AG09309 (cell line): ENCODE data around the gene COG5.

Source experiments
- DNase-seq: peaks from one replicate; pipeline ENCODE4 v3.0.0-alpha.2; 2010; ENCODE audit warnings: low read depth
- H3K4me3 ChIP-seq: 2 replicates; pipeline ENCODE4 v1.5.1; 2011; ENCODE audit warnings: mild to moderate bottlenecking, low read depth, low read length, moderate library complexity; ENCODE audit not compliant: control insufficient read depth
- TF ChIP-seq, protein P1 (sequence below): IDR thresholded peaks from 2 replicates; pipeline ENCODE4 v1.5.1; 2011; ENCODE audit warnings: mild to moderate bottlenecking, low read depth, low read length, inconsistent platforms; ENCODE audit not compliant: insufficient read depth, control insufficient read depth; ENCODE audit errors: missing control alignments

COG5 gene

DNA sequence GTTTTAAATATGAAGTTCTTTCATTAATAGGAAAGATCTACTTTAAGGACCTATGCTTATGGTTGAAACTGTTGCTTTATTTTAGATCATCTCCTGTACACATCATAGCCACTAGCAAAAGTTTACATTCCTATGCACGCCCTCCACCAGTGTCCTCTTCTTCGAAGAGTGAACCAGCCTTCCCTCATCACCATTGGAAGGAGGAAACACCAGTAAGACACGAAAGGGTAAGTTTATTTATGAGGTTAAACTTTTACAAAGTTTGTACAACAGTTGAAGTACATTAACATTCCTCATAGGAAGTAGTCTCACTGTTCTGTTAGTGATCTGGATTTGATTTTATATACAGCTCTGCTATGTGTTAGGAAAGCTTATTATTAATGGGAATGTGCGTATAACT lies 378.0 kb downstream of the COG5 start:
- DNase-seq: no peak
- H3K4me3 ChIP-seq: no peak overlapping the region
- TF ChIP-seq, protein P1, sequence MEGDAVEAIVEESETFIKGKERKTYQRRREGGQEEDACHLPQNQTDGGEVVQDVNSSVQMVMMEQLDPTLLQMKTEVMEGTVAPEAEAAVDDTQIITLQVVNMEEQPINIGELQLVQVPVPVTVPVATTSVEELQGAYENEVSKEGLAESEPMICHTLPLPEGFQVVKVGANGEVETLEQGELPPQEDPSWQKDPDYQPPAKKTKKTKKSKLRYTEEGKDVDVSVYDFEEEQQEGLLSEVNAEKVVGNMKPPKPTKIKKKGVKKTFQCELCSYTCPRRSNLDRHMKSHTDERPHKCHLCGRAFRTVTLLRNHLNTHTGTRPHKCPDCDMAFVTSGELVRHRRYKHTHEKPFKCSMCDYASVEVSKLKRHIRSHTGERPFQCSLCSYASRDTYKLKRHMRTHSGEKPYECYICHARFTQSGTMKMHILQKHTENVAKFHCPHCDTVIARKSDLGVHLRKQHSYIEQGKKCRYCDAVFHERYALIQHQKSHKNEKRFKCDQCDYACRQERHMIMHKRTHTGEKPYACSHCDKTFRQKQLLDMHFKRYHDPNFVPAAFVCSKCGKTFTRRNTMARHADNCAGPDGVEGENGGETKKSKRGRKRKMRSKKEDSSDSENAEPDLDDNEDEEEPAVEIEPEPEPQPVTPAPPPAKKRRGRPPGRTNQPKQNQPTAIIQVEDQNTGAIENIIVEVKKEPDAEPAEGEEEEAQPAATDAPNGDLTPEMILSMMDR: no peak

DNA sequence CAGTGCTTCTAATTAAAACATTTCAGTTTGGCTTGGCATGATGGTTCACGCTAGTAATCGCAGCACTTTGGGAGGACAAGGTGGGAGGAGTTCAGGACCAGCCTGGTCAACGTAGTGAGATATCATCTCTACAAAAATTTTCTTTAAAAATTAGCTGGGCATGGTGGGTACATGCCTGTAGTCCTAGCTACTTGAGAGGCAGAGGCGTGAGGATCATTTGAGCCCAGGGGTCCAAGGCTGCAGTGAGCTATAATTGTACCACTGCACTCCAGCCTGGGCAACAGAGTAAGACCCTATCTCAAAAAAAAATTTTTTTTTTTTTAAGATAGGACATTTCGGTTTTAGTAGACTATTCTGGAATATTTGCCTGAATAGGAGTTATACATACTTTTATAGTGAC lies 382.5 kb downstream of the COG5 start:
- no peak overlapping the region for H3K4me3 ChIP-seq
- DNase-seq: no peak
- TF ChIP-seq, protein P1: no peak

DNA sequence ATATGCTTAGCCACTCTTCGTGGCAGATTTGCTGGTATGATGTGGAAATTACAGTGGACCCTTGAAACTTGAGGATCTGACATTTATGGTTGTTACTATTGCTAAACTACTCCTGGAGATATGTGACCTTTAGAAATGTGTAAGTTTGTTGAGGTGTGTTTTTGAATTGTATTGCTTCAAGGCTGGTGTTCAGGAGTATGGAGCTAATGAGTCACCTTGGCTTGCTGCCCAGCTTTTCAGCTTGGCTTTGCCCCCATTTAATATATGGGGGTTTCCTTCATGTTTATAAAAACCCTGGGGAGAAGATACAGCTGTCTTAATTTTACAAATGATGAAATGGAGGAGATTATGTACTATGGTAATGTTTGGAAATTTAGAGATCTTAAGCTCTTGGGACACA lies 383.3 kb downstream of the COG5 start:
- TF ChIP-seq, protein P1: no peak
- no peak overlapping the region for H3K4me3 ChIP-seq
- peak; percentile 23 for DNase-seq

DNA sequence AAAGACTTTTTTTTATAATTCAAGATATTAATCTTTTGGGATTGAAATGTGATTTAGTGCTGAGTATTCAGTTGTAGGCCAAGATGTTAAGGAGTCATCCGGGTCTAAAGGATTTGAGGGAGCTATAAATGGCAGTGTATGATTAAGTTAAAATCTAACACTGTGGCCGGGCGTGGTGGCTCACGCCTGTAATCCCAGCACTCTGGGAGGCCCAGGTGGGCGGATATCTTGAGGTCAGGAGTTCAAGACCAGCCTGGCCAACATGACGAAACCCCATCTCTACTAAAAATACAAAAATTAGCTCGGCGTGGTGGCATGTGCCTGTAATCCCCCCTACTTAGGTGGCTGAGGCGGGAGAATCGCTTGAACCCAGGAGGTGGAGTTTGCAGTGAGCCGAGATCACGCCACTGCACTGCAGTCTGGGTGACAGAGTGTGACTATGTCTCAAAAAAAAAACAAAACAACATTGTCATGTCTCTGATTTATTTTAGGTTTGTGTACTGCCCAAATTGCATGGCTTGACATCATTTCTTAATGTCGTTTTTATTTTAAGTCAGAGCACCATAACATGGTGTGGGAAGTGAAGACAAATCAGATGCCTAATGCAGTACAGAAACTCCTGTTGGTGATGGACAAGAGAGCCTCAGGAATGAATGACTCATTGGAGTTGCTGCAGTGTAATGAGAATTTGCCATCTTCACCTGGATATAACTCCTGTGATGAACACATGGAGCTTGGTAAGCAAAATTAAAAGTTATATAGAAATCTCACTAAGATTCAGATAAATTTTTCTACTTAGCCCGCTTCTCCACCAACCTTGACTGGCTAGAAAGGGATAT lies 384.2 kb downstream of the COG5 start:
- TF ChIP-seq, protein P1: no peak
- no peak overlapping the region for H3K4me3 ChIP-seq
- no peak for DNase-seq

DNA sequence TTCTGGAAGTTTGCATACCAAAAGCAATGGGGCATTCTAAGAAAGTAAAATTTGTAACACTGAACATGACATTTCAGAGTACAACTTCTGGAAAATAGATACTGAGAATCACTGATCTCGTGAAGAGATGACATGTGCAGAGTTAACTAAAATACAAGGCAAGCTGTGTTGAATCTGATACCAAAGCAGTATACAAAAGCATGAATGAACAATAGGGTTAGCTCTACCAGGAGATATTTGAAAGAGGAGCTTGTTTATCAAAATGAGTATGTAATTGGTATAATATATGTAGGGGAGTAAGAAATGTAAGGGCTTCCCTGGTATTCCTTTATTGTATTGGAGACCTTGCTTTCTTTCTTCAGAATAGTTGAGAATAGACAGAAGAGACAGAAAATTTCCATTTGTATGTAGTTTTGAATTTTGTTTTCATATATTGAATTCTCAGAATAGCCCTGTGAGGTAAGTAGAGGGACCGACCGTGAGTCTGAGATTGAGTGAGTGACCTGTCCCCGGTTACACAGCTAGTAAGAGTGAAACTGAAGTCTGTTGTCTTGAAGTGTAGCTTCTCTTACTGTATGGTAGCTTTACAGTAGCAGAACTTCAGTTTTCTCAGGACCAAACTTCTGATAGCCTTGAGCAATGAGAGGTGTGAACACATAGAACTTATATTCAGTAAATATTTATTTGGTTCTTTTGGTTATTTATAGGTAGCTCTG lies 389.9 kb downstream of the COG5 start:
- TF ChIP-seq, protein P1: no peak
- DNase-seq: no peak
- no peak overlapping the region for H3K4me3 ChIP-seq

DNA sequence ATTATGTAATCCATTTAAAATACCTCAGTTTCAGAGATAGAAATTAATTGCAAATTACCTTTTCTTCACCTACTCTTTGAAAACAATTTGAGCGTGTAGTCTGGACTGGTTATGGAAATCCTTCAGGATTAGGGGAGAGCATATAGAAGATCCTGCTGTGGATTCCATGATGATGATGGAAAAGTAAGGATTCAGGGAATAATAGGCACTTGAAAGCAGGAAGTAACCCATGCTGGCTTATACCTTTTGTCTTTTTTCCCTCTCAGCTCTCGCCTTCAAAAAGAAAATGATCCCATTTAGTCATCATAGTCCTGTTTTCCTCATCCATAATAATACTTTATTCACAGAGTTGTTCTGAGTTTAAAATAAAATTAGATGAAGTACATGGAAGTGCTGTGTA lies 390.5 kb downstream of the COG5 start:
- DNase-seq: no peak
- H3K4me3 ChIP-seq: no peak overlapping the region
- TF ChIP-seq, protein P1: no peak
